HuH-7.5 (cell line): Measurements from ENCODE around the gene GLRA3.
"Not testable (repeated sequence)": the region's sequence is repeated elsewhere in the genome, so short reads cannot be mapped to it uniquely, and the experiment has no call there.

Experiments
- DNase-seq: peaks from one replicate; pipeline ENCODE4 v3.0.0; 2011; ENCODE audit warnings: low spot score

The GLRA3 gene

GRCh38 chr4:174810834-174811233 lies 18.2 kb downstream of the GLRA3 start:
- no peak for DNase-seq

GRCh38 chr4:174808836-174809235 lies 20.2 kb downstream of the GLRA3 start:
- no peak for DNase-seq

- no peak for DNase-seq
Measured at GRCh38 chr4:174808119-174808518, 20.9 kb downstream of the GLRA3 start.

GRCh38 chr4:174805746-174806145 lies 23.3 kb downstream of the GLRA3 start:
- no peak for DNase-seq

- no peak for DNase-seq
Measured at GRCh38 chr4:174794543-174795094, 34.4 kb downstream of the GLRA3 start.

- no peak for DNase-seq
Measured at GRCh38 chr4:174789657-174790056, 39.4 kb downstream of the GLRA3 start.

GRCh38 chr4:174778274-174778986 lies 50.6 kb downstream of the GLRA3 start:
- not testable (repeated sequence) for DNase-seq

GRCh38 chr4:174775366-174775765 lies 53.7 kb downstream of the GLRA3 start:
- no peak for DNase-seq

- peak; percentile 3 for DNase-seq
Measured at GRCh38 chr4:174764105-174764729, 64.8 kb downstream of the GLRA3 start.

- DNase-seq = no peak
Measured at GRCh38 chr4:174763454-174764104, 65.5 kb downstream of the GLRA3 start.

- no peak for DNase-seq
Measured at GRCh38 chr4:174761451-174761850, 67.6 kb downstream of the GLRA3 start.

GRCh38 chr4:174757736-174758135 lies 71.3 kb downstream of the GLRA3 start:
- DNase-seq = no peak

GRCh38 chr4:174753021-174753420 lies 76.0 kb downstream of the GLRA3 start:
- DNase-seq = no peak

GRCh38 chr4:174752026-174752425 lies 77.0 kb downstream of the GLRA3 start:
- DNase-seq = no peak

GRCh38 chr4:174749091-174749490 lies 80.0 kb downstream of the GLRA3 start:
- no peak for DNase-seq

- DNase-seq = no peak
Measured at GRCh38 chr4:174746710-174747109, 82.3 kb downstream of the GLRA3 start.

GRCh38 chr4:174742561-174742960 lies 86.5 kb downstream of the GLRA3 start:
- no peak for DNase-seq

GRCh38 chr4:174739576-174739975 lies 89.5 kb downstream of the GLRA3 start:
- DNase-seq = no peak

- DNase-seq = no peak
Measured at GRCh38 chr4:174734181-174734580, 94.9 kb downstream of the GLRA3 start.

GRCh38 chr4:174717828-174718227 lies 111.2 kb downstream of the GLRA3 start:
- DNase-seq = no peak

GRCh38 chr4:174716986-174717770 lies 111.9 kb downstream of the GLRA3 start:
- no peak for DNase-seq
